K562 (cell line): Measurements from ENCODE around the gene GJB2.

ENCODE experiments used
- CEBPB ChIP-seq: fragments of 450-650 bp; IDR thresholded peaks from 2 replicates; pipeline ENCODE4 v1.6.1; 2016; ENCODE audit warnings: missing genetic modification characterization, missing compliant biosample characterization
- ETV6 ChIP-seq, 3 experiments: fragments of 150-350 bp in 1 of 3; sonication (generic) in 1 of 3; formaldehyde crosslinking in 1 of 3; IDR thresholded peaks; 2 replicates each; pipeline versions ENCODE4 v1.6.1 to v1.8.0; 2014 to 2022; ENCODE audit warnings: borderline replicate concordance in 2 of 3, low read depth in 2 of 3, antibody characterized with exemption in 1 of 3, low read length in 1 of 3, mild to moderate bottlenecking in 1 of 3, missing genetic modification reagents in 1 of 3
- EZH2 ChIP-seq: IDR thresholded peaks from 2 replicates; pipeline ENCODE4 v1.6.1; 2012; ENCODE audit warnings: low read depth, mild to moderate bottlenecking, inconsistent platforms, low read length, borderline replicate concordance
- MAZ ChIP-seq, 2 experiments: fragments of 450-650 bp in 1 of 2; sonication (generic) in 1 of 2; formaldehyde crosslinking; IDR thresholded peaks in 1 of 2; conservative IDR thresholded peaks in 1 of 2; 2 replicates each; pipeline versions ENCODE4 v1.4.0 to v1.5.0; 2020; ENCODE audit warnings: mild to moderate bottlenecking in 1 of 2, missing genetic modification reagents in 1 of 2
- MTA3 ChIP-seq: fragments of 450-650 bp; formaldehyde crosslinking; IDR thresholded peaks from 2 replicates; pipeline ENCODE4 v1.6.1; 2017; ENCODE audit warnings: mild to moderate bottlenecking, borderline replicate concordance
- NONO ChIP-seq, 2 experiments: fragments of 200-400 bp in 1 of 2; fragments of 450-650 bp in 1 of 2; formaldehyde crosslinking in 1 of 2; IDR thresholded peaks; 2 replicates each; pipeline ENCODE4 v1.6.1; 2017; ENCODE audit warnings: low read depth in 2 of 2, mild to moderate bottlenecking in 2 of 2, moderate library complexity in 2 of 2, low read length in 1 of 2
- POLR2AphosphoS5 ChIP-seq: IDR thresholded peaks from 2 replicates; pipeline ENCODE4 v1.6.1; 2011; ENCODE audit warnings: mild to moderate bottlenecking, low read depth, low read length, moderate library complexity; ENCODE audit not compliant: control insufficient read depth, insufficient read depth
- RAD21 ChIP-seq, 2 experiments: fragments of 250-450 bp in 1 of 2; fragments of 450-650 bp in 1 of 2; sonication (Bioruptor Pico) in 1 of 2; formaldehyde crosslinking in 1 of 2; IDR thresholded peaks in 1 of 2; conservative IDR thresholded peaks in 1 of 2; 2 replicates each; pipeline versions ENCODE4 v1.4.0 to v1.8.0; 2020 to 2022; ENCODE audit warnings: mild to moderate bottlenecking in 2 of 2, moderate library complexity in 1 of 2
- ZFP30 ChIP-seq: fragments of 250-450 bp; sonication (Bioruptor Pico); IDR thresholded peaks from 2 replicates; pipeline ENCODE4 v1.8.0; 2022; ENCODE audit warnings: moderate library complexity, mild to moderate bottlenecking, inconsistent platforms, borderline replicate concordance
- ZNF274 ChIP-seq: IDR thresholded peaks from 2 replicates; pipeline ENCODE4 v1.6.1; 2011; ENCODE audit warnings: low read depth, mild to moderate bottlenecking, low read length, moderate library complexity, borderline replicate concordance
- TF ChIP-seq, protein P1 (sequence below), 3 experiments: IDR thresholded peaks in 2 of 3; conservative IDR thresholded peaks in 1 of 3; 2 replicates each; pipeline ENCODE4 v1.5.1; 2011 to 2012; ENCODE audit warnings: low read length in 3 of 3, mild to moderate bottlenecking in 3 of 3, control low read depth in 2 of 3, improper control_type of control experiment in 1 of 3, inconsistent platforms in 1 of 3, low read depth in 1 of 3, mixed read lengths in 1 of 3, moderate library complexity in 1 of 3; ENCODE audit not compliant: insufficient read depth in 2 of 3

DNA sequence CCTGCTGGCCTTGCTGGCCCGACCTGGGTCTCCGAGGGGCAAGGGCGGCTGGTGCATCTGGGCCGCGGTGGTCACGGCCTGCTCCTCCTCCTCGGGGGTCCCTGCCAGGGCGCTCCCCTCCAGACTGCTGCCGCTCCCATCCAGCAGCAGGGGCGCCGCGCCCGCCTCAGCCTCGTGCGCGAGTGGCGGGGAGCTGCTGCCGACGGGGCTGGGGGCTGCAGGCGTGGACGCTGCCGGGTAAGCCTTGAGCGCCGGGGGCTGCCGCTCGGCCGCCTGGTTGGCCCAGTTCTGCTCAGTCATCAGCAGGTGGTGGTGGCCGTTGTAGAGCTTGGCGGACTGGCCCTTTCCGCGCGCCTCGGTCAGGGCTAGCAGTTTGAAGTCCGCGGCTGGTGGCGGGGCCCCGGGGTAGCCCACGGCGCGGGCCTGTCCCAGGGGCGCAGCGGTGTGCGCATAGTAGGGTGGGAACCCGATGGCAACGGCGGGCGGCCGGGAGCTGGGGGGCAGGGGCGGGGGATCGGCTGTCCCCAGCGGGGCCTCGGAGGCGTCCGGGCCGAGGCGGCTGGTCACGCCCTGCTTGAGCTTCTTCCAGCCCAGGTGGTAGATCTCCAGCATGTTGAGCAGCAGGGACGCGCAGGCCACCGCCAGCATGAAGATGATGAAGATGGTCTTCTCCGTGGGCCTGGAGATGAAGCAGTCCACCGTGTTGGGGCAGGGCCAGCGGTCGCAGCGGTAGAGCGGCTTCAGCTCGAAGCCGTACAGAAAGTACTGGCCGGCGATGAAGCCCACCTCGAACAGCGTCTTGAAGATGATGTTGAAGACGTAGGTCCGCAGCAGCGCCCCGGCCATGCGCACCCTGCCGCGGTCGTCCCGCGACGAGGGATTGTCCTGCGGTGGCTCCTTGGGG, 50.5 kb downstream of the GJB2 start:
- TF ChIP-seq ZFP30, result no peak
- TF ChIP-seq, protein P1, sequence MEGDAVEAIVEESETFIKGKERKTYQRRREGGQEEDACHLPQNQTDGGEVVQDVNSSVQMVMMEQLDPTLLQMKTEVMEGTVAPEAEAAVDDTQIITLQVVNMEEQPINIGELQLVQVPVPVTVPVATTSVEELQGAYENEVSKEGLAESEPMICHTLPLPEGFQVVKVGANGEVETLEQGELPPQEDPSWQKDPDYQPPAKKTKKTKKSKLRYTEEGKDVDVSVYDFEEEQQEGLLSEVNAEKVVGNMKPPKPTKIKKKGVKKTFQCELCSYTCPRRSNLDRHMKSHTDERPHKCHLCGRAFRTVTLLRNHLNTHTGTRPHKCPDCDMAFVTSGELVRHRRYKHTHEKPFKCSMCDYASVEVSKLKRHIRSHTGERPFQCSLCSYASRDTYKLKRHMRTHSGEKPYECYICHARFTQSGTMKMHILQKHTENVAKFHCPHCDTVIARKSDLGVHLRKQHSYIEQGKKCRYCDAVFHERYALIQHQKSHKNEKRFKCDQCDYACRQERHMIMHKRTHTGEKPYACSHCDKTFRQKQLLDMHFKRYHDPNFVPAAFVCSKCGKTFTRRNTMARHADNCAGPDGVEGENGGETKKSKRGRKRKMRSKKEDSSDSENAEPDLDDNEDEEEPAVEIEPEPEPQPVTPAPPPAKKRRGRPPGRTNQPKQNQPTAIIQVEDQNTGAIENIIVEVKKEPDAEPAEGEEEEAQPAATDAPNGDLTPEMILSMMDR (IDR thresholded peaks at IDR 0.05 in 2 of 3, conservative IDR thresholded peaks at IDR 0.05 in 1 of 3; ENCODE audit: insufficient read depth in 2 of 3, low read depth in 1 of 3, low read length in 3 of 3), result no peak
- no peak for TF ChIP-seq CEBPB (tag)
- no peak for TF ChIP-seq ETV6 (IDR thresholded peaks at IDR 0.05; ENCODE audit: borderline replicate concordance in 1 of 2, low read depth in 2 of 2, low read length in 1 of 2)
- TF ChIP-seq ETV6 (CRISPR knock-in tag; IDR thresholded peaks at IDR 0.05; ENCODE audit: borderline replicate concordance), result no peak
- TF ChIP-seq MTA3, result no peak
- TF ChIP-seq MAZ (CRISPR knock-in tag; conservative IDR thresholded peaks at IDR 0.05 in 1 of 2, IDR thresholded peaks at IDR 0.05 in 1 of 2), result no peak
- TF ChIP-seq ZNF274, result no peak
- TF ChIP-seq NONO (IDR thresholded peaks at IDR 0.05; ENCODE audit: low read depth in 2 of 2, low read length in 1 of 2), result no peak
- no peak for TF ChIP-seq RAD21 (CRISPR knock-in tag; conservative IDR thresholded peaks at IDR 0.05 in 1 of 2, IDR thresholded peaks at IDR 0.05 in 1 of 2)
- TF ChIP-seq EZH2, result no peak
- TF ChIP-seq POLR2AphosphoS5, result no peak
